Liver (tissue), 9 donors: ENCODE results near the gene LIPM. TPM values are rescaled to one million over a fixed set of nuclear protein-coding genes. Genes with fewer than 3 reads are reported as not detected.

Experiments
- DNase-seq: peaks from one replicate; pipeline ENCODE4 v3.0.0-alpha.2; 2017; ENCODE audit warnings: low spot score
- H3K27ac ChIP-seq, 2 donors: one replicate each; pipeline ENCODE4 v1.7.0; 2013; ENCODE audit warnings: inconsistent platforms in 2 of 2, low read length in 2 of 2, control low read depth in 1 of 2, low read depth in 1 of 2, mild to moderate bottlenecking in 1 of 2
- H3K27me3 ChIP-seq, 4 donors: one replicate each; pipeline versions ENCODE4 v1.6.1 to v1.7.0; 2013; ENCODE audit warnings: low read length in 3 of 4, inconsistent platforms in 1 of 4, mild to moderate bottlenecking in 1 of 4, moderate library complexity in 1 of 4; ENCODE audit not compliant: control insufficient read depth in 4 of 4, insufficient read depth in 4 of 4
- H3K36me3 ChIP-seq, 4 donors: one replicate each; pipeline versions ENCODE4 v1.6.1 to v1.7.0; 2013; ENCODE audit warnings: low read length in 3 of 4, mild to moderate bottlenecking in 3 of 4, low read depth in 1 of 4, moderate library complexity in 1 of 4; ENCODE audit not compliant: control insufficient read depth in 4 of 4, insufficient read depth in 3 of 4
- H3K4me1 ChIP-seq, 4 donors: one replicate each; pipeline versions ENCODE4 v1.6.1 to v1.7.0; 2013; ENCODE audit warnings: low read length in 3 of 4, mild to moderate bottlenecking in 3 of 4, moderate library complexity in 1 of 4; ENCODE audit not compliant: control insufficient read depth in 4 of 4, insufficient read depth in 4 of 4
- H3K4me3 ChIP-seq, 3 donors: one replicate each; pipeline versions ENCODE4 v1.6.1 to v1.7.0; 2013; ENCODE audit warnings: low read length in 3 of 3, control low read depth in 1 of 3, low read depth in 1 of 3, mild to moderate bottlenecking in 1 of 3
- H3K9ac ChIP-seq, 2 donors: one replicate each; pipeline ENCODE4 v1.7.0; 2013; ENCODE audit warnings: low read length in 2 of 2, mild to moderate bottlenecking in 2 of 2, moderate library complexity in 2 of 2, control low read depth in 1 of 2, low read depth in 1 of 2
- H3K9me3 ChIP-seq, 4 donors: one replicate each; pipeline versions ENCODE4 v1.6.1 to v1.7.0; 2013; ENCODE audit warnings: low read length in 3 of 4; ENCODE audit not compliant: control insufficient read depth in 4 of 4
- ATF3 ChIP-seq: IDR thresholded peaks from 2 replicates; pipeline ENCODE4 v1.6.1; 2016; ENCODE audit warnings: antibody characterized with exemption
- CTCF ChIP-seq: fragments of 150-350 bp; IDR thresholded peaks from 2 replicates; pipeline ENCODE4 v1.5.1; 2017; ENCODE audit warnings: improper control_type of control experiment, low read depth, low read length; ENCODE audit not compliant: missing input control
- EGR1 ChIP-seq, 2 donors: IDR thresholded peaks; 2 replicates each; pipeline ENCODE4 v1.6.1; 2016 to 2018; ENCODE audit warnings: antibody characterized with exemption in 2 of 2, low read depth in 2 of 2
- FOXA1 ChIP-seq: IDR thresholded peaks from 2 replicates; pipeline ENCODE4 v1.6.1; 2016; ENCODE audit warnings: antibody characterized with exemption
- FOXA2 ChIP-seq: IDR thresholded peaks from 2 replicates; pipeline ENCODE4 v1.6.1; 2016; ENCODE audit warnings: antibody characterized with exemption
- GABPA ChIP-seq, 2 donors: IDR thresholded peaks in 1 of 2; conservative IDR thresholded peaks in 1 of 2; 2 replicates each; pipeline ENCODE4 v1.6.1; 2016; ENCODE audit warnings: antibody characterized with exemption in 2 of 2, mild to moderate bottlenecking in 1 of 2, moderate library complexity in 1 of 2
- HNF4A ChIP-seq, 2 donors: conservative IDR thresholded peaks; 2 replicates each; pipeline ENCODE4 v1.6.1; 2016; ENCODE audit warnings: antibody characterized with exemption in 2 of 2, mild to moderate bottlenecking in 2 of 2
- HNF4G ChIP-seq: IDR thresholded peaks from 2 replicates; pipeline ENCODE4 v1.6.1; 2016; ENCODE audit warnings: antibody characterized with exemption
- JUND ChIP-seq, 2 donors: IDR thresholded peaks; 2 replicates each; pipeline ENCODE4 v1.6.1; 2016; ENCODE audit warnings: antibody characterized with exemption in 2 of 2
- MAX ChIP-seq: IDR thresholded peaks from 2 replicates; pipeline ENCODE4 v1.6.1; 2016; ENCODE audit warnings: antibody characterized with exemption
- NR2F2 ChIP-seq: IDR thresholded peaks from 2 replicates; pipeline ENCODE4 v1.6.1; 2016; ENCODE audit warnings: antibody characterized with exemption
- RAD21 ChIP-seq, 2 donors: IDR thresholded peaks; 2 replicates each; pipeline ENCODE4 v1.6.1; 2016; ENCODE audit warnings: antibody characterized with exemption in 2 of 2, mild to moderate bottlenecking in 2 of 2
- REST ChIP-seq: IDR thresholded peaks from 2 replicates; pipeline ENCODE4 v1.6.1; 2016; ENCODE audit warnings: antibody characterized with exemption, mild to moderate bottlenecking
- RXRA ChIP-seq, 2 donors: IDR thresholded peaks; 2 replicates each; pipeline ENCODE4 v1.6.1; 2017 to 2018; ENCODE audit warnings: antibody characterized with exemption in 2 of 2, mild to moderate bottlenecking in 1 of 2
- SP1 ChIP-seq: IDR thresholded peaks from 2 replicates; pipeline ENCODE4 v1.6.1; 2018; ENCODE audit warnings: antibody characterized with exemption, mild to moderate bottlenecking
- TAF1 ChIP-seq: conservative IDR thresholded peaks from 2 replicates; pipeline ENCODE4 v1.6.1; 2016; ENCODE audit warnings: antibody characterized with exemption, mild to moderate bottlenecking
- YY1 ChIP-seq: IDR thresholded peaks from 2 replicates; pipeline ENCODE4 v1.6.1; 2016; ENCODE audit warnings: antibody characterized with exemption, mild to moderate bottlenecking
- ZBTB33 ChIP-seq: IDR thresholded peaks from 2 replicates; pipeline ENCODE4 v1.6.1; 2016; ENCODE audit warnings: antibody characterized with exemption
- WGBS: extraction: QIAGEN DNeasy Blood & Tissue Kit; methylation state at CpG from one replicate; pipeline ENCODE4 v1.1.7; 2013; 5-methylcytosine and 5-hydroxymethylcytosine counted together
- polyA plus RNA-seq, 2 donors: library from polyadenylated mRNA; stranded (reverse) in 1 of 2; unstranded in 1 of 2; fragments of 200-250 nt in 1 of 2; fragments of >200 nt in 1 of 2; fragmentation: Nextera tagmentation in 1 of 2; extraction: Ambion mirVana in 1 of 2; gene quantifications; one replicate each; pipeline versions ENCODE4 v1.2.1 to v1.2.3, GENCODE V29; 2013 to 2015
- total RNA-seq, 2 donors: library from RNA; depleted of rRNA; stranded (reverse); fragments of >200 nt; gene quantifications; one replicate each; pipeline ENCODE4 v1.2.3, GENCODE V29; 2014
- donor health status: healthy.
- donor health status: healthy.
- donor health status: healthy.
- donor health status: healthy.
- donor health status: healthy.

Gene LIPM
- total and polyA plus RNA-seq, 4 donors = not detected

- H3K4me3 ChIP-seq = no peak overlapping the region
- TF ChIP-seq ATF3 (no peak), MAX (no peak), SP1 (no peak)
- 87% methylated on average over 9 of the region's 9 CpGs for WGBS
- H3K36me3 ChIP-seq = no peaks in the 10 kb centered on the region
- H3K27ac ChIP-seq = no peak overlapping the region
- H3K9ac ChIP-seq = no peak overlapping the region
- H3K4me1 ChIP-seq = peaks cover 0 to 3% (median under 1%) of the 10 kb centered on the region in 4 donors
- no peaks in the 10 kb centered on the region for H3K9me3 ChIP-seq
- no peak for DNase-seq
- no peaks in the 10 kb centered on the region for H3K27me3 ChIP-seq
Measured at GRCh38 chr10:88830643-88831268, 28.2 kb downstream of the LIPM start.

GRCh38 chr10:88831709-88832108 lies 29.2 kb downstream of the LIPM start:
- Histone ChIP-seq H3K36me3 (no peaks in the 10 kb centered on the region), H3K4me1 (peaks cover 0 to 3% (median under 1%) of the 10 kb centered on the region in 4 donors)
- DNase-seq = no peak

More at GRCh38 chr10:88831709-88832108, 29.2 kb downstream of the LIPM start:
- TF ChIP-seq RAD21 (IDR thresholded peaks at IDR 0.05) (no peak), SP1 (no peak), RXRA (IDR thresholded peaks at IDR 0.05) (no peak), MAX (no peak), TAF1 (no peak), NR2F2 (no peak), ATF3 (no peak), FOXA1 (no peak), FOXA2 (no peak), YY1 (no peak), HNF4G (no peak), CTCF (no peak), GABPA (IDR thresholded peaks at IDR 0.05 in 1 of 2, conservative IDR thresholded peaks at IDR 0.05 in 1 of 2) (no peak), JUND (IDR thresholded peaks at IDR 0.05) (no peak), ZBTB33 (no peak), REST (no peak), EGR1 (IDR thresholded peaks at IDR 0.05; ENCODE audit: low read depth in 2 of 2) (no peak), HNF4A (conservative IDR thresholded peaks at IDR 0.05) (no peak)
- WGBS = 81% methylated on average over 8 of the region's 8 CpGs
- no peak overlapping the region for H3K27ac ChIP-seq
- H3K9me3 ChIP-seq = no peaks in the 10 kb centered on the region
- no peaks in the 10 kb centered on the region for H3K27me3 ChIP-seq
- H3K4me3 ChIP-seq = no peak overlapping the region
- H3K9ac ChIP-seq = no peak overlapping the region
